ENCODE data around the gene SMAD3. TPM values are rescaled to one million over a fixed set of nuclear protein-coding genes. Genes with fewer than 3 reads are reported as not detected.

SMAD3 gene
- total and polyA plus RNA-seq, 2 of the 8 experiments (the other 6 are each of a cell fraction or from before 2014, with no cell fraction given): 10.1 to 12.4 TPM

DNA sequence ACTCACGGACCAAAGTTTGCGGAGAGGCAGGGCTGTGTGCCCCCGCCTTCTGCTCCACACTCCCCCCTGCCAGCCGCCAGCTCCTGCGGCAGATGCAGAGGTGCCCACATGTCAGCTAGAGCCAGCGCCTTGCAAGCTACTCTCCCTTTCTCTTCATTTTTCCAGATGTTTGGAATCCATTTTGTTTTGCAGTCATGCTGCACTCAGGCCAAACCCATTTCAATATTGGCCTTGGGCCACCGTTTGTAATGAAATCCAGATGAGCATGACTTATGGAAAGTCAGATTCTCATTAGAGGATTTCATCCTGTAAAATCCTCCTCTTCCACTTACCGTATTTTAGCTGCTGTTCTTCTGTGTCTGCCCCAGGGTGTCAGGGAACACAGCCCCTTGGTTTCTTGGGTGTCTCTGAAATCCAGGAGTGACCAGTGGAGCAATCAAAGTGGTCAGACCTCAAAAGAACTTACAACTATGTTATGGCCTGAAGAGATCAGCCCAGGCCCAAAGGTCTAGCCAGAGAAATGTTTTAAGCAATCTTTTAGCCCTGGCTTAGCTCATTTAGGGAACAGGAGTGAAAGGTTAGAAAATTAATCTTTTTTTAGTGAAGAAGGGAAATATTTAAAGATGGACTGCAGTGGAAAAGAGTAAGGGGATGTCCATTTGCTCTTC is 123.3 kb downstream of the SMAD3 start (continued):
- TF ChIP-seq HDAC2 (IDR thresholded peaks at IDR 0.05; ENCODE audit: borderline replicate concordance in 1 of 2, low read depth in 2 of 2, low read length in 2 of 2): no peak
- no peak for TF ChIP-seq CHD1 (IDR thresholded peaks at IDR 0.05; ENCODE audit: low read depth, low read length)
- TF ChIP-seq, protein P1, sequence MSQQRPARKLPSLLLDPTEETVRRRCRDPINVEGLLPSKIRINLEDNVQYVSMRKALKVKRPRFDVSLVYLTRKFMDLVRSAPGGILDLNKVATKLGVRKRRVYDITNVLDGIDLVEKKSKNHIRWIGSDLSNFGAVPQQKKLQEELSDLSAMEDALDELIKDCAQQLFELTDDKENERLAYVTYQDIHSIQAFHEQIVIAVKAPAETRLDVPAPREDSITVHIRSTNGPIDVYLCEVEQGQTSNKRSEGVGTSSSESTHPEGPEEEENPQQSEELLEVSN (IDR thresholded peaks at IDR 0.05): no peak
- no peak for TF ChIP-seq CBX5 (IDR thresholded peaks at IDR 0.05; ENCODE audit: low read depth, low read length)

Data from H1 (cell line).